HepG2 (cell line): ENCODE data around the gene KLHL30. TPM values are rescaled to one million over a fixed set of nuclear protein-coding genes. Genes with fewer than 3 reads are reported as not detected.

Experiments used
- ATAC-seq: fragments of 200-7000 bp; cut with Tn5 transposase; 3 replicates; pipeline ENCODE4 v1.9.1; 2020; ENCODE audit warnings: mild to moderate bottlenecking, moderate library complexity
- BruUV-seq: library from RNA; stranded (reverse); fragments of 400-500 nt; replicated peaks from 2 replicates; lab custom pipeline; 2021; lab: Mats Ljungman, UMichigan
- CTCF ChIA-PET: fragments of 300-600 bp; formaldehyde crosslinking; extraction: SDS; loops from one replicate; lab custom pipeline; 2021; ENCODE audit warnings: low total read pairs, inconsistent platforms, low intra/inter-chr PET ratio; lab: Yijun Ruan, JAX
- POLR2A ChIA-PET: fragments of 350-600 bp; sonication (Branson Sonifier 250); formaldehyde crosslinking; loops from one replicate; lab custom pipeline; 2020; ENCODE audit warnings: antibody characterized with exemption, inconsistent platforms; lab: Yijun Ruan, JAX
- DNase-seq: peaks from one replicate; pipeline ENCODE4 v3.0.0-alpha.2; 2015; ENCODE audit warnings: low spot score
- FAIRE-seq: peaks from 3 replicates; lab custom pipeline; 2011; peaks lifted over from hg19 to GRCh38; lab: Jason Lieb, UNC
- H2AFZ ChIP-seq: one replicate; pipeline ENCODE4 v1.6.1; 2011; ENCODE audit warnings: low read length, inconsistent platforms
- H3K27ac ChIP-seq: fragments of 300-600 bp; 3 replicates; pipeline ENCODE4 v1.8.0; 2011; ENCODE audit warnings: mixed run types, mild to moderate bottlenecking, mixed read lengths, low read length, inconsistent platforms; ENCODE audit not compliant: insufficient read depth; ENCODE audit errors: extremely low read length
- H3K27me3 ChIP-seq, 2 experiments: fragments of 200-600 bp in 1 of 2; 2 replicates in 1 of 2; 3 replicates in 1 of 2; pipeline versions ENCODE4 v1.6.0 to v1.8.0; 2011; ENCODE audit warnings: low read length in 2 of 2, mild to moderate bottlenecking in 2 of 2, moderate library complexity in 2 of 2, inconsistent platforms in 1 of 2; ENCODE audit not compliant: insufficient read depth in 2 of 2, control insufficient read depth in 1 of 2
- H3K36me3 ChIP-seq, 2 experiments: fragments of 200-600 bp in 1 of 2; replicated peaks in 1 of 2; 2 replicates in 1 of 2; 3 replicates in 1 of 2; pipeline versions ENCODE4 v1.5.1 to v1.8.0; 2011; ENCODE audit warnings: low read length in 2 of 2, inconsistent platforms in 1 of 2; ENCODE audit not compliant: insufficient read depth in 2 of 2, control insufficient read depth in 1 of 2
- H3K4me1 ChIP-seq: 2 replicates; pipeline ENCODE4 v1.5.1; 2012; ENCODE audit warnings: low read length, inconsistent platforms; ENCODE audit not compliant: insufficient read depth
- H3K4me2 ChIP-seq: 2 replicates; pipeline ENCODE4 v1.6.0; 2011; ENCODE audit warnings: low read depth, low read length, inconsistent platforms
- H3K4me3 ChIP-seq, 3 experiments: fragments of 200-600 bp in 1 of 3; sonication (generic), shearing (Covaris generic) in 1 of 3; replicated peaks in 1 of 3; 2 replicates each; pipeline ENCODE4 v1.5.1; 2011 to 2016; ENCODE audit warnings: low read length in 3 of 3, inconsistent platforms in 2 of 3, low read depth in 2 of 3, mild to moderate bottlenecking in 2 of 3, control low read depth in 1 of 3, mixed read lengths in 1 of 3; ENCODE audit not compliant: insufficient read depth in 1 of 3
- H3K79me2 ChIP-seq: one replicate; pipeline ENCODE4 v1.6.1; 2011; ENCODE audit warnings: low read length, inconsistent platforms; ENCODE audit not compliant: insufficient read depth
- H3K9ac ChIP-seq: 2 replicates; pipeline ENCODE4 v1.6.0; 2011; ENCODE audit warnings: mild to moderate bottlenecking, low read depth, low read length, inconsistent platforms; ENCODE audit not compliant: insufficient read depth
- H3K9me3 ChIP-seq: 2 replicates; pipeline ENCODE4 v1.5.1; 2012; ENCODE audit warnings: mild to moderate bottlenecking, low read length
- H4K20me1 ChIP-seq: 2 replicates; pipeline ENCODE4 v1.6.0; 2011; ENCODE audit warnings: inconsistent platforms, mild to moderate bottlenecking, low read length, moderate library complexity; ENCODE audit not compliant: insufficient read depth
- CCDC6 ChIP-seq: sonication (generic); formaldehyde crosslinking; IDR thresholded peaks from 2 replicates; pipeline ENCODE4 v1.8.1; 2022; ENCODE audit warnings: mild to moderate bottlenecking, missing genetic modification reagents, moderate library complexity
- CTCF ChIP-seq: sonication (generic); formaldehyde crosslinking; IDR thresholded peaks from 2 replicates; pipeline ENCODE4 v1.5.0; 2020; ENCODE audit warnings: mild to moderate bottlenecking, missing genetic modification reagents, moderate library complexity
- EP300 ChIP-seq, 3 experiments: sonication (generic) in 1 of 3; formaldehyde crosslinking in 1 of 3; IDR thresholded peaks; 2 replicates each; pipeline versions ENCODE4 v1.5.1 to v1.6.1; 2011 to 2020; ENCODE audit warnings: low read depth in 2 of 3, low read length in 2 of 3, borderline replicate concordance in 1 of 3, improper control_type of control experiment in 1 of 3, mild to moderate bottlenecking in 1 of 3, missing genetic modification reagents in 1 of 3, moderate library complexity in 1 of 3
- FOXC1 ChIP-seq: sonication (generic); formaldehyde crosslinking; IDR thresholded peaks from 2 replicates; pipeline ENCODE4 v1.8.0; 2022; ENCODE audit warnings: mild to moderate bottlenecking, missing genetic modification reagents, borderline replicate concordance
- HOXA9 ChIP-seq: sonication (generic); formaldehyde crosslinking; IDR thresholded peaks from 2 replicates; pipeline ENCODE4 v1.8.1; 2022; ENCODE audit warnings: missing genetic modification reagents, mild to moderate bottlenecking, moderate library complexity, borderline replicate concordance
- NONO ChIP-seq, 2 experiments: fragments of 450-650 bp in 1 of 2; sonication (generic) in 1 of 2; formaldehyde crosslinking in 1 of 2; IDR thresholded peaks in 1 of 2; conservative IDR thresholded peaks in 1 of 2; 2 replicates each; pipeline versions ENCODE4 v1.6.1 to v1.8.0; 2017 to 2022; ENCODE audit warnings: mild to moderate bottlenecking in 1 of 2, missing genetic modification reagents in 1 of 2, moderate library complexity in 1 of 2
- SMAD3 ChIP-seq: sonication (generic); formaldehyde crosslinking; IDR thresholded peaks from 2 replicates; pipeline ENCODE4 v1.4.0; 2020; ENCODE audit warnings: missing genetic modification reagents
- TAF15 ChIP-seq: fragments of 200-400 bp; formaldehyde crosslinking; IDR thresholded peaks from one replicate; pipeline ENCODE4 v1.6.1; 2018; ENCODE audit warnings: mild to moderate bottlenecking, low read depth, low read length; ENCODE audit not compliant: poor library complexity, severe bottlenecking
- TBL1XR1 ChIP-seq: fragments of 150-350 bp; IDR thresholded peaks from 2 replicates; pipeline ENCODE4 v1.6.1; 2014; ENCODE audit warnings: borderline replicate concordance, low read length; ENCODE audit not compliant: partially characterized antibody
- ZBTB46 ChIP-seq: sonication (generic); formaldehyde crosslinking; IDR thresholded peaks from 2 replicates; pipeline ENCODE4 v1.4.0; 2020; ENCODE audit warnings: mild to moderate bottlenecking, missing genetic modification reagents, borderline replicate concordance
- ZNF230 ChIP-seq: sonication (generic); formaldehyde crosslinking; IDR thresholded peaks from 2 replicates; pipeline ENCODE4 v1.4.0; 2020; ENCODE audit warnings: mild to moderate bottlenecking, missing genetic modification reagents
- ZNF343 ChIP-seq: sonication (generic); formaldehyde crosslinking; IDR thresholded peaks from 2 replicates; pipeline ENCODE4 v1.4.0; 2020; ENCODE audit warnings: mild to moderate bottlenecking, missing genetic modification reagents
- ZNF501 ChIP-seq: sonication (generic); formaldehyde crosslinking; IDR thresholded peaks from 2 replicates; pipeline ENCODE4 v1.5.1; 2020; ENCODE audit warnings: mild to moderate bottlenecking, moderate library complexity, missing genetic modification reagents
- ZNF713 ChIP-seq: sonication (generic); formaldehyde crosslinking; IDR thresholded peaks from 2 replicates; pipeline ENCODE4 v1.4.0; 2020; ENCODE audit warnings: mild to moderate bottlenecking, missing genetic modification reagents
- WGBS: methylation state at CpG from one replicate; pipeline ENCODE4 v1.1.6; 2017; ENCODE audit warnings: low lambda C conversion rate; 5-methylcytosine and 5-hydroxymethylcytosine counted together
- in situ Hi-C: cut with HindIII; loops from 2 replicates; pipeline ENCODE4 v1.10.0; 2017; ENCODE audit warnings: low pct_unique_long_range_greater_than_20kb; ENCODE audit not compliant: extremely low pct_ligation_motif_present
- intact Hi-C: fragments of 100-400 bp; cut with micrococcal nuclease; formaldehyde crosslinking; loops from one replicate; pipeline ENCODE4 v1.10.0; 2022; ENCODE audit not compliant: unreplicated experiment
- polyA plus RNA-seq, 8 experiments: library from polyadenylated mRNA; depleted of rRNA in 3 of 8; stranded (reverse) in 7 of 8; unstranded in 1 of 8; fragments of >200 nt; fragmentation: Illumina TruSeq in 4 of 8; extraction: Trizol in 4 of 8; gene quantifications; 2 replicates each; pipeline versions ENCODE4 v1.2.1 to v1.2.3, GENCODE V29; 2011 to 2016; ENCODE audit warnings: low read depth in 4 of 8, missing spikeins in 1 of 8, mixed read lengths in 1 of 8; ENCODE audit not compliant: insufficient read depth in 1 of 8
- total RNA-seq, 5 experiments: library from RNA; depleted of rRNA; stranded (reverse); fragments of >200 nt; fragmentation: Illumina TruSeq; extraction: Trizol; gene quantifications; 2 replicates each; pipeline ENCODE4 v1.2.3, GENCODE V29; 2016; ENCODE audit warnings: low read depth in 1 of 5
- TF ChIP-seq, protein P1 (sequence below): sonication (generic); formaldehyde crosslinking; IDR thresholded peaks from 2 replicates; pipeline ENCODE4 v1.8.0; 2022; ENCODE audit warnings: missing genetic modification reagents, mild to moderate bottlenecking, borderline replicate concordance

KLHL30 gene
- total and polyA plus RNA-seq, 2 of the 13 experiments (the other 11 are each of a cell fraction or from before 2014, with no cell fraction given), result 0.05 TPM; not detected in 1

DNA sequence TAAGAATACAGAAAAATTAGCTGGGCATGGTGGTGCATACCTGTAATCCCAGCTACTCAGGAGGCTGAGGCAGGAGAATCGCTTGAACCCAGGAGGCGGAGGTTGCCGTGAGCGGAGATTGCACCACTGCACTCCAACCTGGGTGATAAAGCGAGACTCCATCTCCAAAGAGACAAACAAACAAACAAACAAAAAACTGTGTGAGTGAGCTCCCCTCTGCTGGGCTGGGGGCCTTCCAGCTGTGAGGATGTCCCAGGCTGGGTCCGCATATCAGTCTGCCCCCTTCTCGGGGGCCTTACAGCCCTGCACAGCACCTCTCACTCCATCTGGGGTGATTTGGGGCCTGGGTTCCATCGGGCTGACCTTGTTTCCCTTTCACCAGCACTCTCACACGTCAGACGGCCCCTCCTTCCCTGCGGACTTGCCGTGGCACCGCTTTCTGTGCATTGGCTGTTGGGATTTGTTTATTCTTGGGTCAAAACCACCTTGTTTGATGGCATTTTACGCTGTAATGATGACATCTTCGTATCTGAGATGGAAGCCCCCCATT lies 2.8 kb upstream of the KLHL30 start (continued):
- TF ChIP-seq, protein P1, sequence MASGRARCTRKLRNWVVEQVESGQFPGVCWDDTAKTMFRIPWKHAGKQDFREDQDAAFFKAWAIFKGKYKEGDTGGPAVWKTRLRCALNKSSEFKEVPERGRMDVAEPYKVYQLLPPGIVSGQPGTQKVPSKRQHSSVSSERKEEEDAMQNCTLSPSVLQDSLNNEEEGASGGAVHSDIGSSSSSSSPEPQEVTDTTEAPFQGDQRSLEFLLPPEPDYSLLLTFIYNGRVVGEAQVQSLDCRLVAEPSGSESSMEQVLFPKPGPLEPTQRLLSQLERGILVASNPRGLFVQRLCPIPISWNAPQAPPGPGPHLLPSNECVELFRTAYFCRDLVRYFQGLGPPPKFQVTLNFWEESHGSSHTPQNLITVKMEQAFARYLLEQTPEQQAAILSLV, result no peak

DNA sequence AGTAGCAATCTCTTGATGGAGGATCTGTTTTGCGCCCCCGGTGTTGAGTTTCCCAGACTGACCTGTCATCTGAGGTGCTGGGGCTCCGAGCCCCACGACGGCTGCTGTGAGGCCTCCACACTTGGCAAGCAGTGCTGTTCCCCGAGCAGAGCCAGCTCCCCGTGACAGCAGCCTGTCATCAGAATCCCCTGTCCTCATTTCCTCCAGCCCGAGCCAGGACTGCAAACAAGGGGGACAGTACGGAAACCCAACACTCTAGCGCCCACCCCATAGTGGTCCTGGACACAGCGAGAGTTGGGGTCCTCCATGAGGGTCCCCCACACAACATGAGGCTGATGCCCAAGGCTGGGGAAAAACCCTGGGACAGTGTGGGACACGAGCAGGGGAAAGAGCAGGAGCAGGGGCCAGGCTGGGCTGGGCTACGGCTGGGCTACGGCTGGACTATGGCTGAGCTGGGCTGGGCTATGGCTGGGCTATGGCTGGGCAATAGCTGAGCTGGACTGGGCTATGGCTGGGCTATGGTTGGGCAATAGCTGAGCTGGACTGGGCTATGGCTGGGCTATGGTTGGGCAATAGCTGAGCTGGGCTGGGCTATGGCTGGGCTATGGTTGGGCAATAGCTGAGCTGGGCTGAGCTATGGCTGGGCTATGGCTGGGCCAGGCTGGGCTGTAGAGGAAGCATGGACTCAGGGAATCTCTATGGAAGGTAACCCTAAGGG lies 1.5 kb upstream of the KLHL30 start:
- H3K4me2 ChIP-seq, result peak overlapping the region; percentile 65
- DNase-seq, result peak; percentile 41
- intact Hi-C loops, result loop anchor here (5.0 kb wide), 1 partner anchor 280 kb away; the partner anchor contains the start of gene RAMP1
- FAIRE-seq, result peak; percentile 81
- peaks cover 44% of the 10 kb centered on the region for H3K4me1 ChIP-seq
- BruUV-seq, result no TSS peak
- WGBS, result 26% methylated on average over 14 of the region's 14 CpGs
- ATAC-seq, result peak; percentile 68
- POLR2A ChIA-PET, result interaction anchor here (0.7 kb wide), 1 partner anchor 10 kb away, joined by 3 read pairs; no protein-coding TSS in a partner anchor
- H3K27me3 ChIP-seq, result peaks cover 3 to 37% of the 10 kb centered on the region in 2 experiments; a peak in 3 of 5 replicates
- no peaks in the 10 kb centered on the region for H3K9me3 ChIP-seq
- no peaks in the 10 kb centered on the region for H4K20me1 ChIP-seq
- H2AFZ ChIP-seq, result no peak overlapping the region
- H3K9ac ChIP-seq, result no peak overlapping the region
- CTCF ChIA-PET, result no interaction called here
- no peaks in the 10 kb centered on the region for H3K36me3 ChIP-seq
- H3K4me3 ChIP-seq, result peak overlapping the region in 1 of 3 experiments; percentile 35; a peak in 1 of 6 replicates
- in situ Hi-C loops, result no loop called here
- no peaks in the 10 kb centered on the region for H3K79me2 ChIP-seq
- H3K27ac ChIP-seq, result no peak overlapping the region
- TF ChIP-seq CTCF (CRISPR knock-in tag) (no peak), ZBTB46 (CRISPR knock-in tag) (peak; percentile 73; the same call in 1 of the 2 replicates), ZNF713 (CRISPR knock-in tag) (no peak), SMAD3 (no peak), TBL1XR1 (peak; percentile 95), ZNF343 (CRISPR knock-in tag) (peak; percentile 24; the same call in 1 of the 2 replicates), FOXC1 (no peak), HOXA9 (0 out of 2 replicates have a peak, but pooled peaks have one; percentile 48), TAF15 (no peak), ZNF501 (CRISPR knock-in tag) (no peak), EP300 (IDR thresholded peaks at IDR 0.05; ENCODE audit: low read depth in 2 of 2, low read length in 2 of 2) (peak in 1 of 2 experiments; percentile 97; a peak in 1 of 4 replicates), EP300 (CRISPR knock-in tag; IDR thresholded peaks at IDR 0.05; ENCODE audit: borderline replicate concordance) (no peak; the same call in 1 of the 2 replicates), CCDC6 (peak; percentile 70; the same call in 1 of the 2 replicates), ZNF230 (CRISPR knock-in tag) (0 out of 2 replicates have a peak, but pooled peaks have one; percentile 30), NONO (IDR thresholded peaks at IDR 0.05) (no peak), NONO (CRISPR knock-in tag; conservative IDR thresholded peaks at IDR 0.05) (peak; percentile 73; the same call in 1 of the 2 replicates)
